Parathyroid adenoma (tissue), 2 donors: ENCODE results near the gene CACNG1.

Source experiments
- H2AFZ ChIP-seq: fragments of 300-600 bp; sonication (generic); one replicate; pipeline ENCODE4 v1.7.0; 2017; ENCODE audit warnings: antibody characterized with exemption, mild to moderate bottlenecking
- H3K27ac ChIP-seq: fragments of 300-600 bp; sonication (generic); one replicate; pipeline ENCODE4 v1.7.0; 2017
- H3K27me3 ChIP-seq: fragments of 300-600 bp; sonication (generic); one replicate; pipeline ENCODE4 v1.7.0; 2017; ENCODE audit warnings: low read length; ENCODE audit not compliant: control insufficient read depth, insufficient read depth
- H3K36me3 ChIP-seq: fragments of 300-600 bp; sonication (generic); one replicate; pipeline ENCODE4 v1.7.0; 2017; ENCODE audit warnings: low read length; ENCODE audit not compliant: control insufficient read depth, insufficient read depth
- H3K4me1 ChIP-seq: fragments of 300-600 bp; sonication (generic); one replicate; pipeline ENCODE4 v1.7.0; 2017; ENCODE audit warnings: control low read depth
- H3K4me2 ChIP-seq: fragments of 300-600 bp; sonication (generic); one replicate; pipeline ENCODE4 v1.7.0; 2017; ENCODE audit warnings: low read length
- H3K4me3 ChIP-seq: fragments of 300-600 bp; sonication (generic); one replicate; pipeline ENCODE4 v1.7.0; 2017; ENCODE audit warnings: low read depth, low read length
- H3K79me2 ChIP-seq: fragments of 300-600 bp; sonication (generic); one replicate; pipeline ENCODE4 v1.7.0; 2017; ENCODE audit warnings: control low read depth
- H3K9ac ChIP-seq: fragments of 300-600 bp; sonication (generic); one replicate; pipeline ENCODE4 v1.7.0; 2017; ENCODE audit warnings: mild to moderate bottlenecking
- H3K9me3 ChIP-seq: fragments of 300-600 bp; sonication (generic); one replicate; pipeline ENCODE4 v1.7.0; 2017; ENCODE audit warnings: low read length; ENCODE audit not compliant: control insufficient read depth
- CTCF ChIP-seq: fragments of 300-600 bp; sonication (generic); IDR thresholded peaks from one replicate; pipeline ENCODE4 v1.7.0; 2017; ENCODE audit warnings: antibody characterized with exemption, mild to moderate bottlenecking
- donor health status: primary hyperparathyroidism.

The CACNG1 gene

GRCh38 chr17:67021743-67022450, 22.5 kb upstream of the CACNG1 start:
- Histone ChIP-seq H3K79me2 (no peaks in the 10 kb centered on the region), H3K27ac (no peak overlapping the region), H3K27me3 (no peaks in the 10 kb centered on the region), H3K4me2 (no peak overlapping the region), H3K4me1 (no peaks in the 10 kb centered on the region), H3K9ac (no peak overlapping the region), H3K4me3 (no peak overlapping the region), H2AFZ (no peak overlapping the region), H3K36me3 (no peaks in the 10 kb centered on the region), H3K9me3 (no peaks in the 10 kb centered on the region)
- no peak for TF ChIP-seq CTCF

GRCh38 chr17:67022451-67022810, 21.9 kb upstream of the CACNG1 start:
- H3K36me3 ChIP-seq: no peaks in the 10 kb centered on the region
- no peak overlapping the region for H3K9ac ChIP-seq
- no peaks in the 10 kb centered on the region for H3K79me2 ChIP-seq
- H3K4me2 ChIP-seq: no peak overlapping the region
- no peak overlapping the region for H3K4me3 ChIP-seq
- H2AFZ ChIP-seq: no peak overlapping the region
- no peaks in the 10 kb centered on the region for H3K9me3 ChIP-seq
- TF ChIP-seq CTCF: no peak
- H3K27ac ChIP-seq: no peak overlapping the region
- H3K27me3 ChIP-seq: no peaks in the 10 kb centered on the region
- no peaks in the 10 kb centered on the region for H3K4me1 ChIP-seq

- no peaks in the 10 kb centered on the region for H3K79me2 ChIP-seq
- no peaks in the 10 kb centered on the region for H3K9me3 ChIP-seq
- no peak overlapping the region for H3K27ac ChIP-seq
- H3K4me2 ChIP-seq: no peak overlapping the region
- no peaks in the 10 kb centered on the region for H3K4me1 ChIP-seq
- no peaks in the 10 kb centered on the region for H3K27me3 ChIP-seq
- H2AFZ ChIP-seq: no peak overlapping the region
- no peak overlapping the region for H3K9ac ChIP-seq
- TF ChIP-seq CTCF: no peak
- no peak overlapping the region for H3K4me3 ChIP-seq
- no peaks in the 10 kb centered on the region for H3K36me3 ChIP-seq
Measured at GRCh38 chr17:67024736-67025135, 19.6 kb upstream of the CACNG1 start.

- no peaks in the 10 kb centered on the region for H3K36me3 ChIP-seq
- no peaks in the 10 kb centered on the region for H3K4me1 ChIP-seq
Measured at GRCh38 chr17:67025216-67025792, 19.1 kb upstream of the CACNG1 start.

More at GRCh38 chr17:67025216-67025792, 19.1 kb upstream of the CACNG1 start:
- no peak overlapping the region for H3K9ac ChIP-seq
- H3K79me2 ChIP-seq: no peaks in the 10 kb centered on the region
- no peak overlapping the region for H3K4me3 ChIP-seq
- no peaks in the 10 kb centered on the region for H3K27me3 ChIP-seq
- no peak overlapping the region for H2AFZ ChIP-seq
- H3K9me3 ChIP-seq: no peaks in the 10 kb centered on the region
- TF ChIP-seq CTCF: no peak
- no peak overlapping the region for H3K27ac ChIP-seq
- H3K4me2 ChIP-seq: no peak overlapping the region
